NCI-H1105 treated with DMSO at 0.1 percent for 48 hours (cell line): ENCODE results near the gene SLBP.
"Not testable (repeated sequence)": the region's sequence is repeated elsewhere in the genome, so short reads cannot be mapped to it uniquely, and the experiment has no call there.

Experiments
- DNase-seq: peaks from one replicate; lab custom pipeline; 2025; lab: John Stamatoyannopoulos, UW

The SLBP gene

DNA sequence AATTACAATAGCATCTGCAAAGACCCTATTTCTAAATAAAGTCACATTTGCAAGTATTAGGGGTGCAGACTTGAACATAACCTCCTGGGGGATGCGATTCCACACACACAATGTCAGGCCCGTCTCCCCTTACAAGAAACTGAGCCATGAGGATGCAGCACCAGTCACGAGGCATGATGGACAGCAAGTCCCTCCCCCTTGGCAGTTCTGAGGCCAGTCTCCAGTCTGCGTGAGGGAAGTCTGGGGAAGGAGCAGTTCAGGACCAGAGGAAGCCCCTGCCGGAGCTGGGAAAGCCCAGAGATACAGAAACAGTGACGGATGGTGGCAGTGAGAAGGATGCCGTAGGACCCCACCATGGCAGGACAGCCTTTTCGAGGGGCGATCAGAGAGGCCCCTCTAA is 37.4 kb downstream of the SLBP start:
- DNase-seq, result no peak

DNA sequence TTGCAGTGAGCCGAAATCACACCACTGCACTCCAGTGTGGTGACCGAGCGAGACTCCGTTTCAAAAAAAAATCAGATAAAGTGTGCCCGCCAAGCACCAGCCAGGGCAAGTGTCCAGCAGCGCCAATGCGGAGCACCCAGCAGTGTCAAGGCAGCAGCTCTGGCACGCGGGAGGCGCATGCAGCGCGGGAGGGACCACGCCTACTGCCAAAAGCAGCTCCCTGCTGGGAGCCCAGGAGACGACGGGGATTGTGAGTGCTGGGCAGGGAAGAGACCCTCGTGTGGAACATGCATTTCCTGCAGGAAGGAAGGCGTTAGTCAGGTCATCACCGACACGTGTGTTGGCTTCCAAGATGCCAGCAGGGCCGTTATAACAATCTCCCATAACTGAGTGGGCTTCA is 38.4 kb downstream of the SLBP start:
- no peak for DNase-seq

DNA sequence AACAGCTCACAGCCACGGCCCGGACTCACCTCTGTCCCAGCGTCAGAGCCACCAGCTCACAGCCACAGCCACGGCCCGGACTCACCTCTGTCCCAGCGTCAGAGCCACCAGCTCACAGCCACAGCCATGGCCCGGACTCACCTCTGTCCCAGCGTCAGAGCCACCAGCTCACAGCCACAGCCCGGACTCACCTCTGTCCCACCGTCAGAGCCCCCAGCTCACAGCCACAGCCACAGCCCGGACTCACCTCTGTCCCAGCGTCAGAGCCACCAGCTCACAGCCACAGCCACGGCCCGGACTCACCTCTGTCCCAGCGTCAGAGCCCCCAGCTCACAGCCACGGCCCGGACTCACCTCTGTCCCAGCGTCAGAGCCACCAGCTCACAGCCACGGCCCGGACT is 41.1 kb downstream of the SLBP start:
- DNase-seq, result not testable (repeated sequence)

DNA sequence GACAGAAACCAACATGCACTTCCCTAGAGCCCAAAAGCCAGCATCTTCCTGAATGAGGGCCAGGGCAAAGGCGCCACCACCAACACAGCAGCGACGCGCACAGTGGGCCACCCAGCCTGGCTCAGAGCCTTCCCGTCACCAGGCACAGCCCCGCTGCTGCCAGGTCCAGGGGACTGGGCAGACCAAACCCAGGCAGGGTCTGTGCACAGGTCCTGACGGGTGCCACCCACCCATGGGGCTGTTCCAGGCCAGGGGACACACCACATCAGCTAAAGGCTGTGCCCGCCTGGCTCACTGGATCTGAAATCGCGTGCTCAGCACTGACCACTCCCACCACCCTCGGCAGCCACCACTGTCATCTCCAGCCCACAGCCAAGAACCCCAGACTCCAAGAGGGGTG is 41.8 kb downstream of the SLBP start:
- no peak for DNase-seq

DNA sequence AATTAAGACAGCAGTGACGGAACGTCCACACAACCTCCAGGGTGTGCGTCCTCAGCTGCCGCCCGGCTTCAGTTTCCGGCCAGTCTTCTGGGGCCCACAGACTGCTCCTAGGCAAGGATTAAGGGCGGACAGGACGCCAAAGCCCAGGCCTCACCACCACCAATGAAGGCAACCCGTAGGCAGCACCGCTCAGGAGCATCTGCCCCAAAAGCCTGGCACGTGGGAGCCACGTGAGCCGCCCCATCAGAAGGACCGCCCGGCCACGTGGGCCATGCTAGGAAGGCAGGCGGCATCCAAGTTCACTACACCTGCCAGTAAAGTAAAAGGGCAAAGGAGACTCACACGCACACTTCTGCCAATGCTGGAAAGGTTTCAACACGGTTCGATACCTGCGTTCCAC is 42.3 kb downstream of the SLBP start:
- DNase-seq, result no peak

DNA sequence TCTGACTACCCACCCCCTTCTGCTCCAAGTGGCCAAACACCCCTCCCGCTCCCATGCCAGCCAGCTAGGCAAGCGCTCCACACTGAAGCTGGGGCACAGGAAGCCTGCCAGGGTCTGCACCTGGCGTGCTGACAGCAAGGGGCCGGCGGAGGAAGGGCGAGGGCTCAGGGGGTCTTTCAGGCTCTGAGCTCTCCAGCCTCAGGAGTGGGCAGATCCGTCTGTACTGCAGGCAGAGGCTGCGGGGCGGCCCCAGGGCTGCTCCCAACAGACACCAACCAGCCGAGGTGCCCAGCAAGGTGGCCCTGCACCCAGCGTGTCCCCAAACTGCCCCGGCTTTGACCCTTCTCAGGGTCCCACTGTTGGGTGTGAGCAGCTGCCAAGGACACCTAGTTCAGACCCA is 42.8 kb downstream of the SLBP start:
- DNase-seq, result no peak

DNA sequence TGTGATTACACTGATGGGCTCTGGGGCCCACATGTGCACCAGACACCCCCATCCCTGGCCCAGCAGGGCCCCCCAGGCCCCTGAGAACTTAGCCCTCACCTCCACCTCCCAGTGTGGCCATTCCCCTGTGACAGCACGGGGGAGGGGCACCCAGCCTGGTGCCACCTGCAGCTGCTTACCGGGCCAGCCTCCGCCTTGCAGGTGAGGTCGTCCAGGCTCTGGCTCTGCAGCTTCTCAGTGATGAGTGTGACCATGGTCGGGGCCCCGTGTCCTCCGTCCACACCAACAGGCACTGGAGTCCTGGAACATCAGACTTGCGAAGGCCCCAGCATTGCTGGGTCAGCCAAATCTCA is 43.7 kb downstream of the SLBP start:
- DNase-seq, result no peak

DNA sequence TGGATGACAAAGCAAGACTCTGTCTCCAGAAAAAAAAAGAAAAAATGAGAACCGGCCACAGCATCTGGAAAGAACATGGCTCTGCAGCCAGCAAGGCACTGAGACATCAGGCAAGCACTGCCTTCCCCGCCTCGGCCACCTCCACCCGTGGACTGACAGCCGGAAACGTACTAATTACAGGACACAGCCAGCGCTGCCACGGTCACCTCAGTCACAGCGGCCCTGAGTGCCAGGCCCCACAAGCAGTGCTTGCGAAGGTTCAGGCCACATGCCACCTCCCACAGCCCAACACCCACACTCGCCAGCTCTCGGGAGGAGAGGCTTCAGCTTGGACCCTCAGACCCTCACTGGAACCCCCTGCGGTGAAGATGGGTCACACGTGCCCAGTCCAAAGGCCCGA is 44.8 kb downstream of the SLBP start:
- DNase-seq, result no peak

DNA sequence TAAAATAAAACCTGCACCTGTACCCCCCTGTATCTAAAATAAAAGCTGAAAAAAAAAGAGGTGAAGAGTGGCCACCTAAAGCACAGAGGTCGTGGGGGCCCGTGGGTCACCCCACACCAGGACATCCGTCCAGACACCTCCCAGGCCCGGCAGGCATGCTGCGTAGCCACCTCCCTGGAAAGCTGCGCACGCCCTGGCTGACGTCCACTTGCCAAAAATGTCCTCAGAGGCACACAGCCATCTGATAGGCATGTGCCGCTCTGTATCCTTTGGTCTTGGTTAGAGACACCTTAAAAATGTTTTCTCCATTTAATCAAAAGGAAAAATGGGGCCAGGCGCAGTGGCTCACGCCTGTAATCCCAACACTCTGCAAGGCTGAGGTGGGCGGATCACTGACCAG is 45.7 kb downstream of the SLBP start:
- DNase-seq, result no peak

DNA sequence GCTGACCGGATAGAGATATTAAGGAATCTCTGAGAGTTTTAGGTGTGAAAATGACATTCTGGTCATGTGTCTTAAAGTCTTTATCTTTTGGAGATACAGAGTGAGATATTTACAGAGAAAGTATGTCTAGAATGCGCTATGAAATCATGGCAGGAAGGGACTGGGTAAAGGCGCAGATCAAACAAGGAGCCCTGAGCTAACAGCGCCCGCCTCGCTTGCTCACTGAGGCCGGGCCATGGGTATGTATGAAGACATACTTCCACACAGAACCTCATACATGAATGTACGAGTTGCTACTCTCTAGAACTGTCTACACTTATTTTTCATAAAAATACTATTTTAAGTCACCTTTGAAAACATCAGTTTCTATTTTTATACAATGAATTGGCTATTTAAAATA is 48.0 kb downstream of the SLBP start:
- DNase-seq, result no peak

DNA sequence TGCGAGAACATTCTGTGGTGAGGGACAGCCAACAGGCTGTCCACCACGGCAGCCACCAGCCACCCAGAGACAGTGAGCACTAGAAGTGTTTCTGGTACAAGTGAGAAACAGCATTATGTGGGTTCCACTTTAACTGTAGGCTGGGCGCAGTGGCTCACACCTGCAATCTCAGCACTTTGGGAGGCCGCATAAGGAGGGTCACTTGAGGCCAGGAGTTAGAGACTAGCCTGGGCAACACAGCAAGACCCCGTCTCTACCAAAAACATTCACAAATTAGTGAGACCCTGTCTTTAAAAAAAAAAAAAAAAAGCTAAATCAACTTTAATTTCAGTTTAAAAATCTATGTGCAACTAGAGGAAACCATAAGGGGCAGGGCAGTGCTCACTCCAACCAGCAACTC is 48.6 kb downstream of the SLBP start:
- DNase-seq, result no peak

DNA sequence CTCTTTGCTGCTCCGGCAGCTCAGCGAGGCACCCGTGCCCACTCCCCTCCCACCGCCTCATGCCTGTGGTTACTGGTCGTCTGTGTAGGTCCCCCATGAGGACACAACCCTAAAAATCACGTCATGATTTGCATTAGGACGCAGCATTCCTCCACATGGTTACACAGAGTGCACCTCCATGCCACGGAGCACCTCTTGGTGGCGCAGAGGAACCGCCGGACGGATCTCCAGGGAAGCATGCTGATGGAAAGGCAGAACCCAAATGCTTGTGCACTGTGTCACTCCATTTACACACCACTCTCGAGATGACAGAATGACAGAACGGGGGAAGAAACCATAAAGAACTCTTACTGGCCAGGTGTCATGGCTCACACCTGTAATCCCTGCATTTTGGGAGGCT is 50.4 kb downstream of the SLBP start:
- no peak for DNase-seq

DNA sequence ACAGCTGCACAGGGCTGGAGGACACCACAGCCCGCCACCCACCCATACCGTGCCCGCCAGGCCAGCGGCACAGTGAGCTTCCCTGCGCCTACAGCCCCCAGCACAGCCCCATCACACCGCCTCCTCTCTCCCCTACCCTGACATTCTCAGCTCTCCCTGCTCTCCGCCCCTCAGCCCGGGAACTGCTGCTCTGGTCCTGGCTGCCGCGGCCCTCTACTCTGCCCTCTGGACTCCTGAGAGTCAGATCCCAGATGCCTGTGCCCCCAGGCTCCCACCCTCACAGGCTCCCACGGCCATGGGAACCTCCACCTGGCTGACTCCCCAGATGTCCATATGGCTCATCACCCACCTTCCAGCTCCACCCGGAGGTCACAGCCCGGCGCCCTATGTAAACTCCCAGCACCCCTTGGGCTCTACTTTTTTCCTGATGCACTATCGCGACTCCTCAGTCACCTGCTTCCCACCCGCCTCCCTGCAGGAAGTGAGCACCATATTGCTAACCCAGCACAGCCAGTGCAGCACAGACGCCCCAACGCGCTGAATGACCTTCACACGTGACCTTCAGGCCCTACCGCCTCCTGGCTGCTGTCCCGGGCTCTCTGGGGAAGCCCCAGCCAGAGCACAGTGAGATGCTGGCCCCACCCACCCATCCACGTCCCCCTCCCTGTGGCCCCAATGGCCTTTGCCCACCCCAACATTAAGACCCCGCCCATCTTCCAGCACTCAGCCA is 51.0 kb downstream of the SLBP start:
- DNase-seq, result no peak

DNA sequence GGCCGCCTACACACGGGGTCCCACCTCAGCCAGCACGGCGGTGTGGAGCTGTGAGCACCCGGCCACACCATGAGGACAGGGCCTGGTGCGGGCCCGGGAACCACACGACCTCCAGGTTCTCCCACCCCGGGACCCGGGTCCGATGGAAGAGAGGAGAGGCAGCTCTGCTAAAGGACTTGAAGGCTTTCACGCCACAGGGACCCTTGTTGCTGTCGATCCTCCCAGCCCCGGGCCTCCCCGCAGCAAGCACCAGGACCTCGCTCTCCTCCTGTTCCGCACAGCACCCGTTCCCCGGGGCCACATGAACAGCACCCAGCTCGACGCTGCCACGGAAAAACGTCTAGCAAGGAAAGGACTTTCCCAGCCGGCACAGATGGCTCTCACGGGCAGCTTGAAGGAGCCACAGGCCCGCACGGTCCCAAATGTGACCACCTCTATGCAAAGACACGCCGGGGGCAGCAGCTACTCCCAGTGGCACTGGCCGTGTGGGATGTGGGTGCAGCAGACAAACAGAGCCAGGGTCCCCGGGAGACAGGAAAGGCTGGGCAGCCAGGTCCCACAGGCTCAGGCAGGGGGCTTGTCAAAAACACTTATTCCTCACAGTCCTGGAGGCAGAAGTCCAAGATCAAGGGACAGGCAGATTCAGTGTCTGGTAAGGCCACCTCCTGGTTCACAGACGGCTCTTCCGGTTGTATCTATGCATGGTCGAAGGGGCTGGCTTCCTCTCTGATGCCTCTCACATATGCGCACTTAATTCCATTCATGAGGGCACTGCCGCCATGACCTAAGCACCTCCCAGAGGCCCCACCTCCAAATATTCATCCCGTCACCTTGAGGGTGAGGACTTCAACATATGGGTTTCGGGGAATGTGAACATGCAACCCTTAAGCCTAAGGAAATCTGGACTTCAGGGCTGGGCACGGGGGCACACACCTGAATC is 52.7 kb downstream of the SLBP start:
- no peak for DNase-seq

DNA sequence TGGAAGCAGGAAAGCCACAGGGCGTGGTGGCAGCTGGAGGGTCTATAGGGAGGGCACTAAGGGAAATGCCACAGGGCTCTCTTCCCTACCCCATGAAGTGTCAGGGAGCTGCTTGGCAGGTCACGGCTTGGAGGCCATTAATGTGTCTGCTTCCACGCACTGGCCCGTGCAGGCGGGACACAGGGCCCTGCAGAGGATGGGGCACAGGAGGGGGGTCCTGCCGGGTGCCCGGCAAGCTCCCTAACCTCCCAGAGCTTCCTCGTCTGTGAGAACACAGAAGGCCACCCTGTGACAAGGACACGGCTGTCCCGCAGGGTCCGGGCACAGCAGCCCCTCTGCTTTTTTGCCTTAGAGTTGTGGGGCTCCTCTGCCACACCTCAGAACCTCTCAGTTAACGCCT is 53.5 kb downstream of the SLBP start:
- no peak for DNase-seq

DNA sequence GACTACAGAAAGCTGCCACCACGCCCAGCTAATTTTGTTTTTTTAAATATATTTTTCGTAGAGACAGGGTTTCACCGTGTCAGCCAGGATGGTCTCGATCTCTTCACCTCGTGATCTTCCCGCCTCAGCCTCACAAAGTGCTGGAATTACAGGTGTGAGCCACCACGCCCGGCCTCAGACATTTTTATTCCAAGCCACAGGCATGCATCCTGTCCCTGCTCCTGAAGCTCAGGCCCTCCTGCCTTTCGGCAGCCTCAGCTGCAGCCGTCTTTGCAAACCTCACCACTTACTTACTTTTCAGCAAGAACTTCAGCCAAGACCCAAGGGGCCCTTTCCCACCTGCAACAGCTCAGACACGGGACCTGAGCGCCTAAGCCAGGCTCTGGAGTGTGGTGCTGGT is 54.0 kb downstream of the SLBP start:
- no peak for DNase-seq

DNA sequence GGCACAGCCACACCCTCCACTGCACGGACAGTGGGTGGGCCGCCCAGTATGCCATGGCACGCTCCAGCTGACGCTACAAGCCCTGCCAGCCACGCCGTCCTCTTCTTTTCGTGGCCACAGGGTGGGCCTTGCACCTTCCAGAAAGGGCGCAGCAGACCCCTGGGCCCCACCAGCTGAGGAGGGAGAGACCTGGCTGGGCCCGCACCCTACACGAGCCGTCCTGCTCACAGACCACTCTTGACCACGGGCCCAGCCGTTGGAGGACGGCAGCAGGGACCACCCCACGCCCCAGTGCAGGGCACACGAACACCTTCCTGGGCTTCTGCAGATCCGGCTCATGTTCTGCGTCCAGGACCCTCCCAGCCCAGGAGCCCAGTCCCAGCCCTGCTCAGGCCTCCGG is 55.1 kb downstream of the SLBP start:
- no peak for DNase-seq

DNA sequence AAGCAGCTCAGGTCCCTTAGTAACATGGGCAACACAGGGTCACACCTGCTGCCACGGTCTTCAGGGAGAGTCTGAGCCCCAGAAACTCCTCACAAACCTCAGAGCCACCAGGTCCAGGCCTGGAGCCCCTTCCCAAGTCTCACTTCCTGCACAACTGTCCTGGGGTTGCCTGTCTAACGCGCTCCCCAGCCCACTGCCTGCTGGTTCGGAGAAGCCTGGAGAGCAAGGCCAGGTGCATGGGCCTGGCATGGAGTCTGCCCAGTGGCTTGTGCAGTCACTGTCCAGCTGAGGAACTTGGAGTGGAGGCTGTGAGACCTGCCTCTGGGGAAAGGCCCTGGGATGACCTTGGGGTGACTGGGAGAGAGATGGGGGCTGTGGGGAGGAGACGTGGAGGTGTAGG is 56.0 kb downstream of the SLBP start:
- no peak for DNase-seq

DNA sequence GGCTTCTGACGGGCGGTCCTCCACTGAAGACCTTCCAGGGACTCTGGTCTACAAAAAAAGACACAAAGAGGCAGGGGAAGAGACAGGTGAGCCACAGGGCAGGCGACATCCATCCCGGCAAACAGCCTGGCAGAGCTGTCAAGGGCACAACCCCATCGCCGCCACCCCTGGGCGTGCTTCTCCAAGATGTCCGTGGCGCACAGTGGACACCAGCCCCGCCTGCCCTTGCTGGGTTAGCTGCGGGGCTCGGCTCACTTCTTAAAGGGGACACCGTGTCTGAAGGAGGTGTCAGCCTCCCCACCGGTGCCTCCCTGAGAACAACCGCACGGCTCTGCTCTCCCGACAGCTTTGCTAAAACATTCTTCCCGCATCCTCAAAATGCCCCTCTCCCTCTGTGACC is 56.4 kb downstream of the SLBP start:
- DNase-seq, result no peak

DNA sequence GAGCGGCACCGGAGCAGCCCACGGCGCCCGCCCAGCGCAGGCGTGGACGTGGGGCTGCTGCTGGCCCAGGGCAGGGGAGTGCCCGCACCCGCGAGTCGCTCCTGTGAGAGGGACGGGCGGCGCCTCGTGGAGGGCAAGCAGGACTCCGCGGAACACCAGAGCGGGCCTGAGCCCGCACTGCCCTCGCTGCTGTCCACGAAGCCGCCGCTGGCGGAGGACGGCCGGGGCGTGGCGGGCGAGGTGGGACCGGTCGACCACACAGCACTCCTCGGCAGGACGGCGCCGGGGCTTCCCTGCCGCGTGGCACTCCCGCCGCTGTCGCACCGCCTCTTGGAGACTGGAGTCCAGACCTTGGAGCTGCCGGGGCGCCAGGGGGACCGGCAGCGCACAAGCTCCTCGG is 57.0 kb downstream of the SLBP start:
- no peak for DNase-seq

DNA sequence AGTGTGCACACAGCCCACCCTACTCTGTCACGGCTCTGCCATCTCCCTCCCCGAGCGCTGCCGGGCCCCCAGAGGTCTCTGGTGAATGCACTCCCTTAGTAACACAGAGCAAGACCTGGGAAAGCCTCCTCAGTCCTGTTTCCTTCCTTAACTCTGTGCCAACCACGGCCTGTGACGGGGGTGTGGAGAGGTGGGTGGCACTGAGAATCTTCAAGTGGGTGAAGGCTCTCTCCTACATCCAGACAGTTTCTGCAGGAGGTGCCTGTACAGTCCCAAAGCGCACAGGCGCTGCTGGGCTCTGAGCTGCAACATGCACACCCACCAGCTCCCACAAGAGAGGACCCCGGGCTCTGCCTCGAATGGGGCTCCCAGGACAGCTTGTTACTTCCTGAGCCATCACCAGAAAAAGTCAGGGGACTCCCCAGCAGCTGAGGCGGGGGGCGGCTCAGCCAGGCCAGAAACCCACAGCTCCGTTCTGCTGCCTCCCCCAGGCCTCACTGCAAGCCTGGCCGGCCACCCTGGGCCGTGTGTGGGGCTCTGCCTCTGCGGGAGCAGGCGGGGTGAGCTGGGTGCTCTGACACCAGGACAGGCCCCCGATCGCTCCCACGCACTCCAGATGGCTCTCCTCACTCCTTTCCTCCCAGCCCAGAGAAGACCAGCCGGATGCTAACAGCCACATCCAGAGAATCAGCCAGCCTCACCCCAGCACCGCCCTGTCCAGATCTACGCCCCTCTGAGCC is 57.7 kb downstream of the SLBP start:
- DNase-seq, result no peak

DNA sequence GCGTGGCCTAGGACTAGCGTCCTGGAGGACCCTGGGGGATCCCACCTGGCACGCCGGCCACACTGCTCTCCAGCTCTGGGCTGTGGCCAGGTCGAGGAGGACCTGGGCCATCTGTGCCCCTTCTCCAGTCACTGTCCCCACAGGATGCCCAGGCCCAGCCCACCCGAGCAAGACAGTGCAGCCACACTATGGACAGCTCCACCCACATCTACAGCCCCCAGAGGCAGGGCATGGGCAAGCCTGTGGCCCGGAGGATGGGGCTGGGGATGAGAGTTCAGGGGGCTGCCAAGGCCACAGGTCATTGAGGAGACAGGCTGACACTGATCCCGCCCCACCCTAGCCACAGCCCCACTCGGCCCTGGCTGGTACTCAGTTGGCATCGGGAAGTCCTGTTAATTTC is 58.3 kb downstream of the SLBP start:
- no peak for DNase-seq

DNA sequence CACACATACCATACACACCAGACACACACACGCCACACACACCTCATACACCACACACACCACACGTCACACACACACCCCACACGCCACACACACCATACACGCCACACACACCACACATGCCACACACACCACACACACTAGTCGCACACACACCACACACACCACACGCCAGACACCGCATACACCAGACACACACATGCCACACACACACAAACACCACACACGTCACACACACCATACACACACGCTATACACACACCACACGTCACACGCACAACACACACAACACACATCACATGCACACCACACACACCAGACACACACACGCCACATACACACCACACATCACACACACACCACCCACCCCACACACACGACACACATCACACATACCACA is 60.0 kb downstream of the SLBP start:
- DNase-seq, result no peak
